SU-DHL-6 (cell line): ENCODE measurements around the gene CACNB2.

ENCODE experiments used
- H2AFZ ChIP-seq: fragments of 200-600 bp; sonication (generic); 2 replicates; pipeline ENCODE4 v1.6.1; 2014; ENCODE audit warnings: low read depth, mild to moderate bottlenecking, moderate library complexity, mixed read lengths, antibody characterized with exemption, low read length; ENCODE audit not compliant: severe bottlenecking
- H3F3A ChIP-seq: fragments of 200-600 bp; shearing (Covaris generic); 2 replicates; pipeline ENCODE4 v1.6.0; 2016; ENCODE audit warnings: antibody characterized with exemption, mild to moderate bottlenecking; ENCODE audit not compliant: insufficient read depth
- H3K27ac ChIP-seq: fragments of 200-600 bp; sonication (generic); 2 replicates; pipeline ENCODE4 v1.5.1; 2016; ENCODE audit warnings: low read depth, mild to moderate bottlenecking, low read length, moderate library complexity, mixed read lengths
- H3K27me3 ChIP-seq: fragments of 200-600 bp; sonication (generic), shearing (Covaris generic); 2 replicates; pipeline ENCODE4 v1.6.0; 2014; ENCODE audit warnings: mild to moderate bottlenecking, low read length
- H3K36me3 ChIP-seq: fragments of 200-600 bp; sonication (generic); 2 replicates; pipeline ENCODE4 v1.6.1; 2014; ENCODE audit warnings: mild to moderate bottlenecking, low read length, mixed read lengths
- H3K4me2 ChIP-seq: fragments of 300-600, 200-600 bp; shearing (Covaris generic), sonication (generic); 2 replicates; pipeline ENCODE4 v1.6.0; 2014; ENCODE audit warnings: low read length, low read depth, mild to moderate bottlenecking; ENCODE audit not compliant: poor library complexity, severe bottlenecking
- H3K4me3 ChIP-seq: fragments of 200-600 bp; sonication (generic); 2 replicates; pipeline ENCODE4 v1.5.1; 2014; ENCODE audit warnings: antibody characterized with exemption, low read length, mild to moderate bottlenecking, mixed read lengths; ENCODE audit not compliant: insufficient read depth, poor library complexity, severe bottlenecking
- H3K79me2 ChIP-seq: fragments of 200-600 bp; sonication (generic); 2 replicates; pipeline ENCODE4 v1.6.1; 2014; ENCODE audit warnings: mild to moderate bottlenecking, low read length, moderate library complexity; ENCODE audit not compliant: insufficient read depth
- H3K9ac ChIP-seq: fragments of 200-600 bp; sonication (generic); 2 replicates; pipeline ENCODE4 v1.7.0; 2014; ENCODE audit warnings: mild to moderate bottlenecking, low read length
- H3K9me2 ChIP-seq: fragments of 200-600 bp; sonication (generic); replicated peaks from 2 replicates; pipeline ENCODE4 v1.6.1; 2014; ENCODE audit warnings: low read length; ENCODE audit not compliant: insufficient read depth
- H3K9me3 ChIP-seq: fragments of 200-600 bp; sonication (generic); 2 replicates; pipeline ENCODE4 v1.6.1; 2014; ENCODE audit warnings: low read length, mixed read lengths; ENCODE audit not compliant: insufficient read depth
- H4K20me1 ChIP-seq: fragments of 200-600 bp; sonication (generic); 2 replicates; pipeline ENCODE4 v1.6.1; 2014; ENCODE audit warnings: low read depth, mild to moderate bottlenecking, antibody characterized with exemption, low read length, moderate library complexity, mixed read lengths
- CTCF ChIP-seq: fragments of 200-600 bp; sonication (generic); IDR thresholded peaks from one replicate; pipeline ENCODE4 v1.5.1; 2017; ENCODE audit warnings: antibody characterized with exemption, mild to moderate bottlenecking, low read length, moderate library complexity; ENCODE audit not compliant: insufficient read depth, poor library complexity, severe bottlenecking
- EZH2phosphoT487 ChIP-seq: fragments of 200-600 bp; sonication (generic), shearing (Covaris generic); conservative IDR thresholded peaks from 2 replicates; pipeline ENCODE4 v1.6.1; 2018; ENCODE audit warnings: mild to moderate bottlenecking, antibody characterized with exemption, low read length, moderate library complexity, mixed read lengths

CACNB2 gene

DNA sequence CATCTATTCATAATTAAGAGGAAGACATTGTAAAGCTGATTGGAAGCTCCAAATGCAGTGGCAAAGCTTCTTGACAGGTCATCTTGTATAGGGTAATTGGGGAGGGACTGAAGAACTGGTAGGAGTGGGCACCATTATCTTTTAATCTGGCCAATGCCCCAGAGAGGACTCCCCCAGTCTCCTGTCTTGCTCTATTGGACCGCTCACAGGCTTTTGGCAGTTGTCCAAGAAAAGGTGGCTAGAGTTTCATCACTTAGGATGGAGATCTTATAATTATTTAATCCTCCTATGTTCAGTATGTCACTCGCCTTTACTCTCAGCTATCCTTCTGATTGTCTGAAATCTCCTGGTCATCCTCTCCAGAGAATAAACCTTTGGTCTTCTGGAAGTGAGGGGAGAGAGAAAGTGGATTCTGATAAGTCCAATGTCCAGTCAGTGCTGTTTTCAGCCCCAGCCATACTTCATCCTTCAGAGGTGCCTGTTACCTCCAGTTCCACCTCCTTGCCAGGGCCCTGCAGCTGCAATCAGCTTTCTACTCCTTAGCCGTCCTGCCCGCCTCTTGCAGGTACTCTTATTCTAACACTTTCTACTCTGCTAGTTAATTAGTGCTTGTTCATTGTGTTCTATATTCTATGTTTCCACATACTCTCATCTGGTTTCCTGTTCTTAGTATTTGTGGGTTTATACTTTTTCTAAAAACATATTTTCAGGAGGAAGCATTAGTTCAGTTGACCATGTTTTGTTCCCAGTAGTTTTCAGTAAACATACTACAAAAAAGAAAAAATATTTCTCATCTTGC is 269.6 kb downstream of the CACNB2 start:
- Histone ChIP-seq H3K27me3 (no peaks in the 10 kb centered on the region), H4K20me1 (no peaks in the 10 kb centered on the region), H3K27ac (no peak overlapping the region), H2AFZ (no peak overlapping the region), H3K4me2 (no peak overlapping the region), H3K9me2 (no peaks in the 10 kb centered on the region), H3K9me3 (no peaks in the 10 kb centered on the region), H3F3A (no peaks in the 10 kb centered on the region), H3K4me3 (no peak overlapping the region), H3K36me3 (no peaks in the 10 kb centered on the region), H3K79me2 (no peaks in the 10 kb centered on the region), H3K9ac (no peak overlapping the region)
- TF ChIP-seq EZH2phosphoT487 (no peak), CTCF (no peak)

DNA sequence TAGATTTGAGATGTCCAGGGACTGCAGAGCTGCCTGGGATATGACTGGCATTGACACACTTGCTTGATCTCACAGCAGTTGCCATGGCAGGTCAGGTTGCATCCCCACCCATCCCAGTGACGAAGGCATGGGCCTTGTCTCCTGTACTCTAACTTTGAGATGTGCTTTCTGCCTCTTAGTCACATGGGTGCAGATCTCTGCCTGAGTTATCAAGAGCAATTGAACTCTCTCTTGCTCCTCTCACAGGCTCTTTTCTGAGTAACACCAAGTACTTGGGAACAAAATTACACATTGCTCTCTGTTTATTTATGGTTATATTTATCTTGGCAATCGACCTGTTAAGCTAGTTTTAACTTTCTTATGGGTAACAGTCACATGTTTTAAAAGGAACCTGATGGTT is 273.8 kb downstream of the CACNB2 start:
- no peak overlapping the region for H3K27ac ChIP-seq
- no peaks in the 10 kb centered on the region for H3K79me2 ChIP-seq
- no peaks in the 10 kb centered on the region for H4K20me1 ChIP-seq
- no peaks in the 10 kb centered on the region for H3K9me2 ChIP-seq
- H3F3A ChIP-seq = no peaks in the 10 kb centered on the region
- TF ChIP-seq CTCF = no peak
- TF ChIP-seq EZH2phosphoT487 = no peak
- H3K4me3 ChIP-seq = no peak overlapping the region
- H3K9me3 ChIP-seq = no peaks in the 10 kb centered on the region
- H3K27me3 ChIP-seq = no peaks in the 10 kb centered on the region
- no peak overlapping the region for H3K9ac ChIP-seq
- no peaks in the 10 kb centered on the region for H3K36me3 ChIP-seq
- no peak overlapping the region for H2AFZ ChIP-seq
- no peak overlapping the region for H3K4me2 ChIP-seq

DNA sequence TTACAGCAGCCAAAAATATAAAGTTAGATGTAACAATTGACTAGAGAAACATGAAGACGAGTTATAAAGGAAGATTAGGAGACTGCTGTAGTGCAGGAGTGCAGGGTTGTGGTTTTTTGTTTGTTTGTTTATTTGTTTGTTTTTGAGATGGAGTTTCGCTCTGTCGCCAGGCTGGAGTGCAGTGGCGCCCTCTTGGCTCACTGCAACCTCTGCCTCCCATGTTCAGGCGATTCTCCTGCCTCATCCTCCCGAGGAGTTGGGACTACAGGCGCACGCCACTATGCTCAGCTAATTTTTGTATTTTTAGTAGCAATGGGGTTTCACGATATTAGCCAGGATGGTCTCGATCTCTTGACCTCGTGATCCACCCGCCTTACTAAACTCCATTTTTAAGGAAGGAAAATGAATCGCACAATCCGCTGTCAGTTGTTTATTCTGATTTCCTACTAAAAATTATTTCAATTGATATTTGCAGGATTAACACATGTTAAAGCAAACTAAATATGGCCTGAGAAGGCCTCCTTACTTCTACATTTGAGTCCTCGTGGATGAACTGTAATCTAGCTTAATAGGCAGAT is 277.8 kb downstream of the CACNB2 start:
- Histone ChIP-seq H3K9me2 (no peaks in the 10 kb centered on the region), H3K27ac (no peak overlapping the region), H3F3A (no peaks in the 10 kb centered on the region), H3K9me3 (no peaks in the 10 kb centered on the region), H2AFZ (no peak overlapping the region), H3K4me2 (no peak overlapping the region), H3K36me3 (no peaks in the 10 kb centered on the region), H3K4me3 (no peak overlapping the region), H4K20me1 (no peaks in the 10 kb centered on the region), H3K79me2 (no peaks in the 10 kb centered on the region), H3K9ac (no peak overlapping the region), H3K27me3 (no peaks in the 10 kb centered on the region)
- no peak for TF ChIP-seq CTCF
- TF ChIP-seq EZH2phosphoT487 = no peak
